Trophoblast cell (in vitro differentiated cells and primary cell): ENCODE data around the gene AOAH.
"Not testable (repeated sequence)": the region's sequence is repeated elsewhere in the genome, so short reads cannot be mapped to it uniquely, and the experiment has no call there.

Source experiments
- DNase-seq, 2 donors: peaks; one replicate each; pipeline ENCODE4 v3.0.0-alpha.2; 2016
- H2AFZ ChIP-seq: 2 replicates; pipeline ENCODE4 v1.6.1; 2013; ENCODE audit warnings: low read length, moderate library complexity, mild to moderate bottlenecking; ENCODE audit not compliant: insufficient read depth, poor library complexity
- H2AK5ac ChIP-seq: 2 replicates; pipeline ENCODE4 v1.6.1; 2013; ENCODE audit warnings: mild to moderate bottlenecking, low read length
- H2BK120ac ChIP-seq: 2 replicates; pipeline ENCODE4 v1.6.1; 2013; ENCODE audit warnings: low read length, mild to moderate bottlenecking, moderate library complexity; ENCODE audit not compliant: insufficient read depth, poor library complexity
- H2BK12ac ChIP-seq: 2 replicates; pipeline ENCODE4 v1.6.1; 2013; ENCODE audit warnings: mild to moderate bottlenecking, low read length, moderate library complexity
- H2BK5ac ChIP-seq: 2 replicates; pipeline ENCODE4 v1.6.1; 2013; ENCODE audit warnings: low read length, low read depth, moderate library complexity, mild to moderate bottlenecking; ENCODE audit not compliant: poor library complexity
- H3K14ac ChIP-seq: 2 replicates; pipeline ENCODE4 v1.6.1; 2013; ENCODE audit warnings: mild to moderate bottlenecking, low read length
- H3K18ac ChIP-seq: 2 replicates; pipeline ENCODE4 v1.6.1; 2013; ENCODE audit warnings: mild to moderate bottlenecking, low read length
- H3K23ac ChIP-seq: 2 replicates; pipeline ENCODE4 v1.6.1; 2013; ENCODE audit warnings: low read length
- H3K27ac ChIP-seq: 2 replicates; pipeline ENCODE4 v1.5.1; 2013; ENCODE audit warnings: low read depth, mild to moderate bottlenecking, inconsistent platforms, low read length, moderate library complexity
- H3K27me3 ChIP-seq: 2 replicates; pipeline ENCODE4 v1.6.1; 2013; ENCODE audit warnings: inconsistent platforms, mild to moderate bottlenecking, low read length, moderate library complexity; ENCODE audit not compliant: insufficient read depth
- H3K36me3 ChIP-seq, 2 experiments: 1 replicate in 1 of 2; 2 replicates in 1 of 2; pipeline ENCODE4 v1.6.1; 2013; ENCODE audit warnings: low read length in 2 of 2, mild to moderate bottlenecking in 2 of 2, moderate library complexity in 1 of 2; ENCODE audit not compliant: insufficient read depth in 2 of 2, control insufficient read depth in 1 of 2
- H3K4ac ChIP-seq: 2 replicates; pipeline ENCODE4 v1.6.1; 2013; ENCODE audit warnings: low read depth, mild to moderate bottlenecking, low read length, moderate library complexity
- H3K4me1 ChIP-seq, 2 experiments: 1 replicate in 1 of 2; 2 replicates in 1 of 2; pipeline ENCODE4 v1.6.1; 2013; ENCODE audit warnings: low read length in 2 of 2, mild to moderate bottlenecking in 2 of 2, moderate library complexity in 1 of 2; ENCODE audit not compliant: insufficient read depth in 2 of 2, control insufficient read depth in 1 of 2
- H3K4me2 ChIP-seq: 2 replicates; pipeline ENCODE4 v1.6.1; 2013; ENCODE audit warnings: inconsistent platforms, mild to moderate bottlenecking, low read length, moderate library complexity
- H3K4me3 ChIP-seq: 2 replicates; pipeline ENCODE4 v1.5.1; 2013; ENCODE audit warnings: mild to moderate bottlenecking, low read depth, low read length, inconsistent platforms
- H3K79me1 ChIP-seq: one replicate; pipeline ENCODE4 v1.6.1; 2013; ENCODE audit warnings: low read length
- H3K79me2 ChIP-seq: 2 replicates; pipeline ENCODE4 v1.6.1; 2013; ENCODE audit warnings: low read length, mild to moderate bottlenecking; ENCODE audit not compliant: control insufficient read depth, insufficient read depth, poor library complexity
- H3K9ac ChIP-seq: 2 replicates; pipeline ENCODE4 v1.6.1; 2013; ENCODE audit warnings: mild to moderate bottlenecking, low read length
- H3K9me3 ChIP-seq: 2 replicates; pipeline ENCODE4 v1.6.1; 2013; ENCODE audit warnings: low read depth, mild to moderate bottlenecking, control low read depth, inconsistent platforms, low read length; ENCODE audit not compliant: insufficient read depth
- H4K12ac ChIP-seq: 2 replicates; pipeline ENCODE4 v1.6.1; 2013; ENCODE audit warnings: low read depth, mild to moderate bottlenecking, low read length, moderate library complexity
- H4K8ac ChIP-seq: 2 replicates; pipeline ENCODE4 v1.6.1; 2013; ENCODE audit warnings: low read depth, mild to moderate bottlenecking, low read length, moderate library complexity
- H4K91ac ChIP-seq: one replicate; pipeline ENCODE4 v1.6.1; 2013; ENCODE audit warnings: low read depth, mild to moderate bottlenecking, low read length, moderate library complexity
- WGBS: extraction: QIAGEN DNeasy Blood & Tissue Kit; methylation state at CpG from one replicate; pipeline ENCODE4 v1.1.7; 2013; ENCODE audit warnings: missing lambda C conversion rate; ENCODE audit not compliant: insufficient read length, insufficient coverage; ENCODE audit errors: extremely low coverage; 5-methylcytosine and 5-hydroxymethylcytosine counted together

AOAH gene

GRCh38 chr7:36717586-36717985 is 6.7 kb downstream of the AOAH start:
- Histone ChIP-seq H3K36me3 (no peaks in the 10 kb centered on the region), H3K23ac (no peak overlapping the region), H4K8ac (no peak overlapping the region), H3K9ac (no peak overlapping the region), H3K14ac (no peak overlapping the region), H3K79me1 (no peaks in the 10 kb centered on the region), H2AFZ (no peak overlapping the region), H3K4me2 (no peak overlapping the region), H2BK120ac (no peak overlapping the region), H3K18ac (no peak overlapping the region), H2BK5ac (no peak overlapping the region), H3K27me3 (no peaks in the 10 kb centered on the region), H3K27ac (no peak overlapping the region), H3K4me1 (no peaks in the 10 kb centered on the region), H3K9me3 (no peaks in the 10 kb centered on the region), H2AK5ac (no peak overlapping the region), H4K91ac (no peak overlapping the region), H4K12ac (no peak overlapping the region), H3K4me3 (no peak overlapping the region), H2BK12ac (no peak overlapping the region), H3K79me2 (no peaks in the 10 kb centered on the region), H3K4ac (no peak overlapping the region)
- no peak for DNase-seq
- no CpG with 5 or more reads among the region's 3 CpGs for WGBS

DNA sequence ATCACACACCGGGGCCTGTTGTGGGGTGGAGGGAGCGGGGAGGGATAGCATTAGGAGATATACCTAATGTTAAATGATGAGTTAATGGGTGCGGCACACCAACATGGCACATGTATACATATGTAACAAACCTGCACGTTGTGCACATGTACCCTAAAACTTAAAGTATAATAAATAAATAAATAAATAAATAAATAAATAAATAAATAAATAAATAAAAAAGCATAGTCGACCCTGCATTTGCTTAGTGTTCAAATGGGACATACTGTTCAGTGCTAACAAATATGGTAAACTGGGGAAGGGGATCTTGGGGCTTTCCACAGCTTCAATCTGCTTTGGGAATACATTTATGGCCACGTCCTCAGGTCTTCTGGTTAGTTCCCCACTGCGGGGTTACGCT is 7.5 kb downstream of the AOAH start:
- H3K4me1 ChIP-seq, H2BK5ac ChIP-seq, H4K12ac ChIP-seq, H2BK12ac ChIP-seq, H3K4me3 ChIP-seq, H3K23ac ChIP-seq, H3K36me3 ChIP-seq, H3K4ac ChIP-seq, DNase-seq, H4K91ac ChIP-seq, H2AK5ac ChIP-seq, H2AFZ ChIP-seq, H3K4me2 ChIP-seq, H3K27ac ChIP-seq, H3K27me3 ChIP-seq, H3K18ac ChIP-seq, H4K8ac ChIP-seq, H3K9me3 ChIP-seq, H3K79me1 ChIP-seq, H2BK120ac ChIP-seq, H3K14ac ChIP-seq, H3K79me2 ChIP-seq, H3K9ac ChIP-seq: not testable (repeated sequence)
- no CpG with 5 or more reads among the region's 8 CpGs for WGBS

- Histone ChIP-seq H3K79me1 (no peaks in the 10 kb centered on the region), H3K9ac (no peak overlapping the region), H2AK5ac (no peak overlapping the region), H3K36me3 (no peaks in the 10 kb centered on the region), H3K4ac (no peak overlapping the region), H2BK120ac (no peak overlapping the region), H4K12ac (no peak overlapping the region), H2BK12ac (no peak overlapping the region), H3K14ac (no peak overlapping the region), H3K23ac (no peak overlapping the region), H3K27ac (no peak overlapping the region), H2BK5ac (no peak overlapping the region), H4K8ac (no peak overlapping the region), H3K79me2 (no peaks in the 10 kb centered on the region), H4K91ac (no peak overlapping the region), H2AFZ (no peak overlapping the region), H3K4me3 (no peak overlapping the region), H3K18ac (no peak overlapping the region), H3K27me3 (no peaks in the 10 kb centered on the region), H3K4me2 (no peak overlapping the region), H3K9me3 (no peaks in the 10 kb centered on the region), H3K4me1 (no peaks in the 10 kb centered on the region)
- DNase-seq: no peak
- WGBS: no CpG with 5 or more reads among the region's 5 CpGs
These were observed 12.3 kb downstream of the AOAH start for GRCh38 chr7:36712015-36712414.

GRCh38 chr7:36711256-36711655 is 13.0 kb downstream of the AOAH start:
- Histone ChIP-seq H3K79me1 (no peaks in the 10 kb centered on the region), H3K9ac (no peak overlapping the region), H3K9me3 (no peaks in the 10 kb centered on the region), H4K8ac (no peak overlapping the region), H3K27ac (no peak overlapping the region), H3K18ac (no peak overlapping the region), H2AK5ac (no peak overlapping the region), H3K79me2 (no peaks in the 10 kb centered on the region), H3K36me3 (no peaks in the 10 kb centered on the region), H4K91ac (no peak overlapping the region), H3K27me3 (no peaks in the 10 kb centered on the region), H4K12ac (no peak overlapping the region), H3K4me2 (no peak overlapping the region), H2BK12ac (no peak overlapping the region), H3K23ac (no peak overlapping the region), H3K14ac (no peak overlapping the region), H2BK5ac (no peak overlapping the region), H2BK120ac (no peak overlapping the region), H3K4ac (no peak overlapping the region), H2AFZ (no peak overlapping the region), H3K4me1 (no peaks in the 10 kb centered on the region), H3K4me3 (no peak overlapping the region)
- DNase-seq: no peak
- WGBS: no CpG with 5 or more reads among the region's 1 CpG
